LHCN-M2 (cell line): Measurements from ENCODE around the gene ZBTB9. TPM values are rescaled to one million over a fixed set of nuclear protein-coding genes. Genes with fewer than 3 reads are reported as not detected.

Experiments
- DNase-seq: peaks from one replicate; pipeline ENCODE4 v3.0.0-alpha.2; 2012; ENCODE audit warnings: low read depth
- total RNA-seq: library from RNA; depleted of rRNA; stranded (reverse); fragments of >200 nt; gene quantifications from 2 replicates; pipeline ENCODE4 v1.2.3, GENCODE V29; 2014

Gene ZBTB9
- total RNA-seq, 1 experiment from 2014 or later: 5.7 TPM

GRCh38 chr6:33433001-33433543 is 21.3 kb upstream of the ZBTB9 start:
- no peak for DNase-seq

GRCh38 chr6:33433544-33434191 is 20.7 kb upstream of the ZBTB9 start:
- DNase-seq: no peak

- no peak for DNase-seq
These were observed 19.4 kb upstream of the ZBTB9 start for GRCh38 chr6:33434961-33435360.

- DNase-seq: no peak
These were observed 16.7 kb upstream of the ZBTB9 start for GRCh38 chr6:33437666-33438065.

- DNase-seq: no peak
These were observed 15.3 kb upstream of the ZBTB9 start for GRCh38 chr6:33438978-33439594.

GRCh38 chr6:33439956-33440648 is 14.3 kb upstream of the ZBTB9 start:
- DNase-seq: no peak

GRCh38 chr6:33440649-33441309 is 13.6 kb upstream of the ZBTB9 start:
- DNase-seq: no peak

- DNase-seq: no peak
These were observed 12.9 kb upstream of the ZBTB9 start for GRCh38 chr6:33441457-33441856.

GRCh38 chr6:33442283-33442682 is 12.1 kb upstream of the ZBTB9 start:
- DNase-seq: no peak

GRCh38 chr6:33443025-33443424 is 11.4 kb upstream of the ZBTB9 start:
- DNase-seq: no peak

- DNase-seq: no peak
These were observed 10.5 kb upstream of the ZBTB9 start for GRCh38 chr6:33443619-33444504.

GRCh38 chr6:33445119-33445603 is 9.2 kb upstream of the ZBTB9 start:
- no peak for DNase-seq

- DNase-seq: no peak
These were observed 8.0 kb upstream of the ZBTB9 start for GRCh38 chr6:33446356-33446755.

- no peak for DNase-seq
These were observed 3.9 kb upstream of the ZBTB9 start for GRCh38 chr6:33450434-33450833.

- no peak for DNase-seq
These were observed 2.8 kb upstream of the ZBTB9 start for GRCh38 chr6:33451606-33452005.

GRCh38 chr6:33452496-33452895 is 1.9 kb upstream of the ZBTB9 start:
- no peak for DNase-seq

- no peak for DNase-seq
These were observed 875 bp upstream of the ZBTB9 start for GRCh38 chr6:33453393-33454008.

- DNase-seq: no peak
These were observed 675 bp downstream of the ZBTB9 start for GRCh38 chr6:33455051-33455450.

- DNase-seq: no peak
These were observed 1.8 kb downstream of the ZBTB9 start for GRCh38 chr6:33456156-33456555.

GRCh38 chr6:33458676-33459075 is 4.3 kb downstream of the ZBTB9 start:
- no peak for DNase-seq

- DNase-seq: no peak
These were observed 4.8 kb downstream of the ZBTB9 start for GRCh38 chr6:33459226-33459625.
